ENCODE results near the gene LARP4.
A peak's percentile ranks its signal among the peaks of the same experiment; 100 is the strongest.
"Not testable (repeated sequence)": the region's sequence is repeated elsewhere in the genome, so short reads cannot be mapped to it uniquely, and the experiment has no call there.

Gene LARP4

GRCh38 chr12:50400638-50401499 lies at the start of gene LARP4:
TSS of gene LARP4 (plus strand) at chr12:50400885. CDS start at chr12:50401011, 126 bp downstream.
- H3K9me3 ChIP-seq (ENCODE audit: control insufficient read depth, insufficient read depth, low read length), result no peaks in the 10 kb centered on the region
- no peaks in the 10 kb centered on the region for H3K36me3 ChIP-seq (ENCODE audit: control insufficient read depth, insufficient read depth, low read length)
- peak within 1 kb of the TSS; percentile 87 for H3K9ac ChIP-seq (ENCODE audit: low read depth, low read length)
- H3K27me3 ChIP-seq (ENCODE audit: control insufficient read depth, insufficient read depth, low read length), result no peaks in the 10 kb centered on the region
- peak within 1 kb of the TSS; percentile 95 for H3K4me3 ChIP-seq (ENCODE audit: low read depth, low read length)
- H3K4me1 ChIP-seq (ENCODE audit: control insufficient read depth, insufficient read depth, low read length), result peaks cover 4% of the 10 kb centered on the region

GRCh38 chr12:50351120-50352043 lies 49.3 kb upstream of the LARP4 start:
- no peak overlapping the region for H3K4me3 ChIP-seq (ENCODE audit: low read depth, low read length)
- no peaks in the 10 kb centered on the region for H3K27me3 ChIP-seq (ENCODE audit: control insufficient read depth, insufficient read depth, low read length)
- no peak overlapping the region for H3K9ac ChIP-seq (ENCODE audit: low read depth, low read length)
- no peaks in the 10 kb centered on the region for H3K36me3 ChIP-seq (ENCODE audit: control insufficient read depth, insufficient read depth, low read length)
- peaks cover 4% of the 10 kb centered on the region for H3K4me1 ChIP-seq (ENCODE audit: control insufficient read depth, insufficient read depth, low read length)
- H3K9me3 ChIP-seq (ENCODE audit: control insufficient read depth, insufficient read depth, low read length), result no peaks in the 10 kb centered on the region

GRCh38 chr12:50353404-50353803 lies 47.3 kb upstream of the LARP4 start:
- no peak overlapping the region for H3K4me3 ChIP-seq (ENCODE audit: low read depth, low read length)
- H3K4me1 ChIP-seq (ENCODE audit: control insufficient read depth, insufficient read depth, low read length), result peaks cover 4% of the 10 kb centered on the region
- H3K9me3 ChIP-seq (ENCODE audit: control insufficient read depth, insufficient read depth, low read length), result no peaks in the 10 kb centered on the region
- no peaks in the 10 kb centered on the region for H3K36me3 ChIP-seq (ENCODE audit: control insufficient read depth, insufficient read depth, low read length)
- H3K27me3 ChIP-seq (ENCODE audit: control insufficient read depth, insufficient read depth, low read length), result no peaks in the 10 kb centered on the region
- no peak overlapping the region for H3K9ac ChIP-seq (ENCODE audit: low read depth, low read length)

- Histone ChIP-seq H3K4me3 (ENCODE audit: low read depth, low read length) (no peak overlapping the region), H3K4me1 (ENCODE audit: control insufficient read depth, insufficient read depth, low read length) (peaks cover 4% of the 10 kb centered on the region), H3K9me3 (ENCODE audit: control insufficient read depth, insufficient read depth, low read length) (no peaks in the 10 kb centered on the region), H3K27me3 (ENCODE audit: control insufficient read depth, insufficient read depth, low read length) (no peaks in the 10 kb centered on the region), H3K36me3 (ENCODE audit: control insufficient read depth, insufficient read depth, low read length) (no peaks in the 10 kb centered on the region), H3K9ac (ENCODE audit: low read depth, low read length) (no peak overlapping the region)
Measured at GRCh38 chr12:50353869-50354593, 46.7 kb upstream of the LARP4 start.

GRCh38 chr12:50354908-50355307 lies 45.8 kb upstream of the LARP4 start:
- Histone ChIP-seq H3K4me3 (ENCODE audit: low read depth, low read length) (no peak overlapping the region), H3K27me3 (ENCODE audit: control insufficient read depth, insufficient read depth, low read length) (no peaks in the 10 kb centered on the region), H3K9ac (ENCODE audit: low read depth, low read length) (no peak overlapping the region), H3K9me3 (ENCODE audit: control insufficient read depth, insufficient read depth, low read length) (no peaks in the 10 kb centered on the region), H3K36me3 (ENCODE audit: control insufficient read depth, insufficient read depth, low read length) (no peaks in the 10 kb centered on the region), H3K4me1 (ENCODE audit: control insufficient read depth, insufficient read depth, low read length) (peaks cover 7% of the 10 kb centered on the region)

GRCh38 chr12:50355365-50355764 lies 45.3 kb upstream of the LARP4 start:
- no peaks in the 10 kb centered on the region for H3K9me3 ChIP-seq (ENCODE audit: control insufficient read depth, insufficient read depth, low read length)
- H3K9ac ChIP-seq (ENCODE audit: low read depth, low read length), result no peak overlapping the region
- H3K4me3 ChIP-seq (ENCODE audit: low read depth, low read length), result no peak overlapping the region
- no peaks in the 10 kb centered on the region for H3K36me3 ChIP-seq (ENCODE audit: control insufficient read depth, insufficient read depth, low read length)
- peaks cover 7% of the 10 kb centered on the region for H3K4me1 ChIP-seq (ENCODE audit: control insufficient read depth, insufficient read depth, low read length)
- no peaks in the 10 kb centered on the region for H3K27me3 ChIP-seq (ENCODE audit: control insufficient read depth, insufficient read depth, low read length)

- no peaks in the 10 kb centered on the region for H3K9me3 ChIP-seq (ENCODE audit: control insufficient read depth, insufficient read depth, low read length)
Measured at GRCh38 chr12:50362671-50363070, 38.0 kb upstream of the LARP4 start.

GRCh38 chr12:50363141-50363540 lies 37.5 kb upstream of the LARP4 start:
- H3K4me1 ChIP-seq (ENCODE audit: control insufficient read depth, insufficient read depth, low read length), result peaks cover 3% of the 10 kb centered on the region

More at GRCh38 chr12:50362671-50363070, 38.0 kb upstream of the LARP4 start:
- no peaks in the 10 kb centered on the region for H3K36me3 ChIP-seq (ENCODE audit: control insufficient read depth, insufficient read depth, low read length)
- no peak overlapping the region for H3K9ac ChIP-seq (ENCODE audit: low read depth, low read length)
- peaks cover 3% of the 10 kb centered on the region for H3K4me1 ChIP-seq (ENCODE audit: control insufficient read depth, insufficient read depth, low read length)
- H3K4me3 ChIP-seq (ENCODE audit: low read depth, low read length), result no peak overlapping the region
- H3K27me3 ChIP-seq (ENCODE audit: control insufficient read depth, insufficient read depth, low read length), result no peaks in the 10 kb centered on the region

GRCh38 chr12:50365709-50366406 lies 34.8 kb upstream of the LARP4 start:
- H3K4me1 ChIP-seq (ENCODE audit: control insufficient read depth, insufficient read depth, low read length), result no peaks in the 10 kb centered on the region
- H3K36me3 ChIP-seq (ENCODE audit: control insufficient read depth, insufficient read depth, low read length), result no peaks in the 10 kb centered on the region

More at GRCh38 chr12:50363141-50363540, 37.5 kb upstream of the LARP4 start:
- no peak overlapping the region for H3K4me3 ChIP-seq (ENCODE audit: low read depth, low read length)
- H3K27me3 ChIP-seq (ENCODE audit: control insufficient read depth, insufficient read depth, low read length), result no peaks in the 10 kb centered on the region
- no peaks in the 10 kb centered on the region for H3K9me3 ChIP-seq (ENCODE audit: control insufficient read depth, insufficient read depth, low read length)
- no peaks in the 10 kb centered on the region for H3K36me3 ChIP-seq (ENCODE audit: control insufficient read depth, insufficient read depth, low read length)
- H3K9ac ChIP-seq (ENCODE audit: low read depth, low read length), result no peak overlapping the region

GRCh38 chr12:50370672-50371071 lies 30.0 kb upstream of the LARP4 start:
- not testable (repeated sequence) for H3K36me3 ChIP-seq (ENCODE audit: control insufficient read depth, insufficient read depth, low read length); H3K9me3 ChIP-seq (ENCODE audit: control insufficient read depth, insufficient read depth, low read length); H3K4me1 ChIP-seq (ENCODE audit: control insufficient read depth, insufficient read depth, low read length); H3K27me3 ChIP-seq (ENCODE audit: control insufficient read depth, insufficient read depth, low read length); H3K4me3 ChIP-seq (ENCODE audit: low read depth, low read length); H3K9ac ChIP-seq (ENCODE audit: low read depth, low read length)

More at GRCh38 chr12:50365709-50366406, 34.8 kb upstream of the LARP4 start:
- Histone ChIP-seq H3K4me3 (ENCODE audit: low read depth, low read length) (no peak overlapping the region), H3K9me3 (ENCODE audit: control insufficient read depth, insufficient read depth, low read length) (no peaks in the 10 kb centered on the region), H3K9ac (ENCODE audit: low read depth, low read length) (no peak overlapping the region), H3K27me3 (ENCODE audit: control insufficient read depth, insufficient read depth, low read length) (no peaks in the 10 kb centered on the region)

- Histone ChIP-seq H3K9me3 (ENCODE audit: control insufficient read depth, insufficient read depth, low read length) (no peaks in the 10 kb centered on the region), H3K36me3 (ENCODE audit: control insufficient read depth, insufficient read depth, low read length) (no peaks in the 10 kb centered on the region), H3K9ac (ENCODE audit: low read depth, low read length) (no peak overlapping the region), H3K4me3 (ENCODE audit: low read depth, low read length) (no peak overlapping the region), H3K27me3 (ENCODE audit: control insufficient read depth, insufficient read depth, low read length) (no peaks in the 10 kb centered on the region), H3K4me1 (ENCODE audit: control insufficient read depth, insufficient read depth, low read length) (no peaks in the 10 kb centered on the region)
Measured at GRCh38 chr12:50375802-50376201, 24.9 kb upstream of the LARP4 start.

All from iPS-15b (cell line).